Measurements from ENCODE around the gene UBE2J2. TPM values are rescaled to one million over a fixed set of nuclear protein-coding genes. Genes with fewer than 3 reads are reported as not detected.

The UBE2J2 gene
- polyA plus RNA-seq, 1 of the 3 experiments (the other 2 are of a cell fraction), result 47.5 TPM

DNA sequence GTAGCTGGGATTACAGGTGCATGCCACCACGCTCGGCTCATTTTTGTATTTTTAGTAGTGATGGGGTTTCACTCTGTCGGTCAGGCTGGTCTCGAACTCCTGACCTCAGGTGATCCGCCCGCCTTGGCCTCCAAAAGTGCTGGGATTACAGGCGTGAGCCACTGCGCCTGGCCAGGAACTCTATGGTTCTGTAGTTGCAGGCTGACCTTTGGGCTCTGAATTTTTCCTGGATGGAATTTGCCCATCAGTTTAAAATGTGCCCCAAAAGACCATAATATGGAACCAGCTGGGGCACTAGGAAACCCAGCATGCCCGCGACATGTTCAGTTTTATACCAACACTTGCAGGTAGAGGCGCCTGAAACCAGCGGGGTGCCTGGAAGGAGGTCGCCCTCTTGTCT lies 5.0 kb upstream of the UBE2J2 start:
- H3K9me2 ChIP-seq, result no peaks in the 10 kb centered on the region
- no peaks in the 10 kb centered on the region for H3K27me3 ChIP-seq (ENCODE audit: insufficient read depth)
- no peaks in the 10 kb centered on the region for H3K79me2 ChIP-seq (ENCODE audit: insufficient read depth)
- H3K4me3 ChIP-seq (ENCODE audit: low read depth in 2 of 2, low read length in 1 of 2), result no peak overlapping the region
- 91% methylated on average over 13 of the region's 13 CpGs for WGBS (ENCODE audit: low lambda C conversion rate)
- H3K4me1 ChIP-seq (ENCODE audit: control insufficient read depth in 1 of 2, insufficient read depth in 2 of 2, low read depth in 1 of 2, low read length in 1 of 2), result peaks cover 0 to 17% of the 10 kb centered on the region in 2 experiments; a peak in 1 of 4 replicates
- ChIA-PET CTCF (no interaction called here), POLR2A (no interaction called here)
- H3K9ac ChIP-seq, result no peak overlapping the region
- H3K4me2 ChIP-seq, result no peak overlapping the region
- H3K36me3 ChIP-seq (replicated peaks in 1 of 2; ENCODE audit: control insufficient read depth in 1 of 2, insufficient read depth in 2 of 2, low read length in 1 of 2), result no peaks in the 10 kb centered on the region
- no peaks in the 10 kb centered on the region for H3K9me3 ChIP-seq
- no peak for TF ChIP-seq RXRA (IDR thresholded peaks at IDR 0.05; ENCODE audit: borderline replicate concordance, low read depth)
- no peak for TF ChIP-seq ELF1 (IDR thresholded peaks at IDR 0.05)
- no peak for TF ChIP-seq JUND (IDR thresholded peaks at IDR 0.05)
- TF ChIP-seq FOXM1 (IDR thresholded peaks at IDR 0.05; ENCODE audit: low read depth), result no peak
- no peak for TF ChIP-seq TEAD4 (IDR thresholded peaks at IDR 0.05; ENCODE audit: borderline replicate concordance, insufficient read depth)
- TF ChIP-seq, protein P1, sequence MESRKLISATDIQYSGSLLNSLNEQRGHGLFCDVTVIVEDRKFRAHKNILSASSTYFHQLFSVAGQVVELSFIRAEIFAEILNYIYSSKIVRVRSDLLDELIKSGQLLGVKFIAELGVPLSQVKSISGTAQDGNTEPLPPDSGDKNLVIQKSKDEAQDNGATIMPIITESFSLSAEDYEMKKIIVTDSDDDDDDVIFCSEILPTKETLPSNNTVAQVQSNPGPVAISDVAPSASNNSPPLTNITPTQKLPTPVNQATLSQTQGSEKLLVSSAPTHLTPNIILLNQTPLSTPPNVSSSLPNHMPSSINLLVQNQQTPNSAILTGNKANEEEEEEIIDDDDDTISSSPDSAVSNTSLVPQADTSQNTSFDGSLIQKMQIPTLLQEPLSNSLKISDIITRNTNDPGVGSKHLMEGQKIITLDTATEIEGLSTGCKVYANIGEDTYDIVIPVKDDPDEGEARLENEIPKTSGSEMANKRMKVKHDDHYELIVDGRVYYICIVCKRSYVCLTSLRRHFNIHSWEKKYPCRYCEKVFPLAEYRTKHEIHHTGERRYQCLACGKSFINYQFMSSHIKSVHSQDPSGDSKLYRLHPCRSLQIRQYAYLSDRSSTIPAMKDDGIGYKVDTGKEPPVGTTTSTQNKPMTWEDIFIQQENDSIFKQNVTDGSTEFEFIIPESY (IDR thresholded peaks at IDR 0.05; ENCODE audit: borderline replicate concordance, low read depth), result no peak
- no peak for TF ChIP-seq MXI1 (IDR thresholded peaks at IDR 0.05; ENCODE audit: low read depth, low read length)
- TF ChIP-seq GATA2 (CRISPR knock-in tag; IDR thresholded peaks at IDR 0.05), result no peak
- TF ChIP-seq, protein P2, sequence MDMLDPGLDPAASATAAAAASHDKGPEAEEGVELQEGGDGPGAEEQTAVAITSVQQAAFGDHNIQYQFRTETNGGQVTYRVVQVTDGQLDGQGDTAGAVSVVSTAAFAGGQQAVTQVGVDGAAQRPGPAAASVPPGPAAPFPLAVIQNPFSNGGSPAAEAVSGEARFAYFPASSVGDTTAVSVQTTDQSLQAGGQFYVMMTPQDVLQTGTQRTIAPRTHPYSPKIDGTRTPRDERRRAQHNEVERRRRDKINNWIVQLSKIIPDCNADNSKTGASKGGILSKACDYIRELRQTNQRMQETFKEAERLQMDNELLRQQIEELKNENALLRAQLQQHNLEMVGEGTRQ (IDR thresholded peaks at IDR 0.05; ENCODE audit: borderline replicate concordance, low read depth, low read length), result no peak
- no peak for TF ChIP-seq EP300 (IDR thresholded peaks at IDR 0.05; ENCODE audit: borderline replicate concordance in 1 of 2, low read depth in 1 of 2, low read length in 1 of 2)
- TF ChIP-seq, protein P3, sequence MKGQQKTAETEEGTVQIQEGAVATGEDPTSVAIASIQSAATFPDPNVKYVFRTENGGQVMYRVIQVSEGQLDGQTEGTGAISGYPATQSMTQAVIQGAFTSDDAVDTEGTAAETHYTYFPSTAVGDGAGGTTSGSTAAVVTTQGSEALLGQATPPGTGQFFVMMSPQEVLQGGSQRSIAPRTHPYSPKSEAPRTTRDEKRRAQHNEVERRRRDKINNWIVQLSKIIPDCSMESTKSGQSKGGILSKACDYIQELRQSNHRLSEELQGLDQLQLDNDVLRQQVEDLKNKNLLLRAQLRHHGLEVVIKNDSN (IDR thresholded peaks at IDR 0.05; ENCODE audit: borderline replicate concordance, low read depth), result no peak
- TF ChIP-seq POLR2AphosphoS5 (IDR thresholded peaks at IDR 0.05; ENCODE audit: low read depth, low read length), result no peak
- no peak for TF ChIP-seq NFIC (IDR thresholded peaks at IDR 0.05; ENCODE audit: borderline replicate concordance)
- no peak for TF ChIP-seq GABPA (IDR thresholded peaks at IDR 0.05; ENCODE audit: low read depth)
- no peak for TF ChIP-seq TAF1 (IDR thresholded peaks at IDR 0.05; ENCODE audit: borderline replicate concordance, low read depth, low read length)
- TF ChIP-seq RFX5 (IDR thresholded peaks at IDR 0.05; ENCODE audit: low read length), result no peak
- TF ChIP-seq SIN3A (IDR thresholded peaks at IDR 0.05; ENCODE audit: borderline replicate concordance, low read depth, low read length), result no peak
- H3K27ac ChIP-seq (ENCODE audit: low read depth in 2 of 2, low read length in 1 of 2), result no peak overlapping the region
- no peaks in the 10 kb centered on the region for H3F3A ChIP-seq (replicated peaks; ENCODE audit: insufficient read depth)
- H2AFZ ChIP-seq (ENCODE audit: low read depth), result no peak overlapping the region
- no peak for DNase-seq
- H4K20me1 ChIP-seq (ENCODE audit: insufficient read depth), result no peaks in the 10 kb centered on the region

Data from SK-N-SH (cell line).